CD4-positive, alpha-beta T cell treated with Interleukin-4 for 1 hour (primary cell): Measurements from ENCODE around the gene ATP4B.

ENCODE experiments used
- DNase-seq, 2 donors: peaks; one replicate each; pipeline ENCODE4 v3.0.0-alpha.2; 2020 to 2022

Gene ATP4B

DNA sequence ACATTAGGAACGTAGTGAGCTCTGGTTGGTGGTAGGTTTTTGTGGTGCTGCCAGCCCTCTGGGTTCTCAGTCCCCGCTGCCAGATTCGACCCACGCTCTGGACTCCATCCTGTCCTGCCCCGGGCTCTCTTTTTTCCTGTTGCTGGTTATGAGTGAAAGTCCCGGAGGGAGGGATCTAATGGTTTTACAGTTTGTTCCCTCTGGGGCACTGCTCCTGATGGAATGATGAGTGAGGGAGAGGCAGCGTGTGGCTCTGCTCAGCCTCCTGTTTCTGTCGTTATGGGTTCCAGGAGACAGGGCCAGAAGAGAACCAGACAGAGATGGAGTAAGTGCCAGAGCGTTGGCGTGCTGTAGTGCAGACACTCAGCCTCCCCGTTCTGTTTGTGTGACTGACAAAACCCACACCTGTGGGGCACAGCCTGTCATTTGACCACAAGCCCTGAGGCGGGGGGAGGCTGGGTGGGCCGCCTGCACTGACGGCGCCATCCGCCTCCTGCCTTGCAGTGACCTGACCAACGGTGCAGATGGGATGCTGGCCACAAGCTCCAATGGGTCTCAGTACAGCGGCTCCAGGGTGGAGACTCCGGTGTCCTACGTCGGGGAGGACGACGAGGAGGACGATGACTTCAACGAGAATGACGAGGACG lies 18.3 kb downstream of the ATP4B start:
- DNase-seq: no peak

DNA sequence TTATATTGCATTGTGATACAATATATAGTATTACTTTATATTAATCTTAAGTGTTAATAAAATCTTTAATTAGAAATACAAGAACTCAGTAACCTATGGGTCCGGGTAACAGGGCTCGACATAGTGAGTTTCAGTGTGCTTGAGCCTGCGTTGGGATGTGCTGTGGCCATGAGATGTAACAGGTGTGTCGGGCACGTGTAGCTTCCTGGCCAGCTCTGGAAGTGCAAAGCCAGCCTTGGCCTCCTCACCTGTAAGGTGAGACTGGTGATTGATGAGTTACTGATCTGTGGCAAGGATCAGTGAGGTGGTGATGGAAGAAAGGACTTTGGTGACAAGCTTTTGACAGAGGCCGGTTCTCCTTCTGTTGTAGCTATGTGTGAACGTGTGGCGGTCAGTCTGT lies 19.2 kb downstream of the ATP4B start:
- no peak for DNase-seq

DNA sequence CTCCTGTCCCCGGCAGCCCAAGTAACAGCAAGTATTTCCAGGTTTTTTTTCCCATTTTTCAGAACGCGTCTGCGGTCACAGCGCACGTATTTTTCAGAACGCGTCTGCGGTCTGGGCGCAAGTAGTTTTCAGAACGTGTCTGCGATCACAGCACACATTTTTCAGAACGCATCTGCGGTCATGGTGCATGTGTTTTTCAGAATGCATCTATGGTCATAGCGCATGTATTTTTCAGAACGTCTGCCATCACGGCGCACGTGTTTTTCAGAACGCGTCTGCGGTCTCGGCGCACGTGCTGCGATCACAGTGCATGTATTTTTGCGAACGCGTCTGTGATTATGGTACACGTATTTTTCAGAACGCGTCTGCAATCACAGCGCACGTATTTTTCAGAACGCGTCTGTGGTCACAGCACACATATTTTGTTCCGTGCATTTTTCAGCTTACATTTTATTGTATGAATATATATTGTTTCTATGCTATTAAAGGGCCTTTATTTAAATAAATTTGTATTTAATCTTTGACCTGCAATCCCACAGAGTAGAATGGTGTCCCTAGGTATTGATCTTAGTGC lies 19.7 kb downstream of the ATP4B start:
- no peak for DNase-seq

DNA sequence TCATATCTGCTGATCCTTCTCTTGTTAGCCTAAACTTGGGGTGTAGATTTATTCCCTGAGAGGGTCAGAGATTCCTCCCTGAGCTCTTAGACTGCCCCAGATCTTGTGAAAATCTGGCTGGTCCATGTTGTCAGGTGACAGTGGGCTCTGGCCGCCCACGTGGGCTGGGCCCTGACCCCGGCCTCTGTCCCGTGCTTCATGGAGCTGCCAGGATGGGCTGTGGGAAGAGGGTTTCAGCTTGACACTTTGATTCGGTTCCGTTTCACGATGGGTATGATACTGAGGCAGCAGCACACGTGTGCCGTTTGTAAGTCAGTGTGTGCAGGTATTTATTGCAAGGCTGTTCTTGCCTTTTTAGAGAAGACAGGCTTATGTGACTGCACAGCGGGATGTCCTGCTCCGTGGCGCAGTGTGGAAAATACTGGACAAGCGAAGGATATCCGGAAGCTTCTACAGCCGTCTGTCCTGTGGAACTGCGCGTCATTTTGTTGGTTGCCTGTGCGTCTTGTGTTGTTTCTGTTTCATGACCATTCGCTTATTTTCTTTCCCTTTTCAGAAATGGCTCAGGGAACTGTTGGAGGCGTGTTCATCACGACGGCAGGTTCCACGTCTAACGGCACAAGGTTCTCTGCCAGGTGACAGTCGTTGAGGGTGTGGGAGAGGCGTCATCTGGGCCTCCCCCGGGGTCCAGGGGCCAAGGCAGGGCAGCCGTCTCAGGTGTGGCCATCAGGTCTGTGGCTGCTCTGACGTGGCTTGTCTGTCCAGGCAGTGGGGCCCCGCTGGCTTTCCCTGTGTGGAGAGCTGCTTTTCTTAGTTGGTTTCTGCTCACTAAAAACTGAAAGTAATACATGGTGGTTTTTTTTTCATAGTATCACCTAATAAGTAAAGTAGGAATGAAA lies 20.5 kb downstream of the ATP4B start:
- DNase-seq: peak in 1 of 2 donors; percentile 5

DNA sequence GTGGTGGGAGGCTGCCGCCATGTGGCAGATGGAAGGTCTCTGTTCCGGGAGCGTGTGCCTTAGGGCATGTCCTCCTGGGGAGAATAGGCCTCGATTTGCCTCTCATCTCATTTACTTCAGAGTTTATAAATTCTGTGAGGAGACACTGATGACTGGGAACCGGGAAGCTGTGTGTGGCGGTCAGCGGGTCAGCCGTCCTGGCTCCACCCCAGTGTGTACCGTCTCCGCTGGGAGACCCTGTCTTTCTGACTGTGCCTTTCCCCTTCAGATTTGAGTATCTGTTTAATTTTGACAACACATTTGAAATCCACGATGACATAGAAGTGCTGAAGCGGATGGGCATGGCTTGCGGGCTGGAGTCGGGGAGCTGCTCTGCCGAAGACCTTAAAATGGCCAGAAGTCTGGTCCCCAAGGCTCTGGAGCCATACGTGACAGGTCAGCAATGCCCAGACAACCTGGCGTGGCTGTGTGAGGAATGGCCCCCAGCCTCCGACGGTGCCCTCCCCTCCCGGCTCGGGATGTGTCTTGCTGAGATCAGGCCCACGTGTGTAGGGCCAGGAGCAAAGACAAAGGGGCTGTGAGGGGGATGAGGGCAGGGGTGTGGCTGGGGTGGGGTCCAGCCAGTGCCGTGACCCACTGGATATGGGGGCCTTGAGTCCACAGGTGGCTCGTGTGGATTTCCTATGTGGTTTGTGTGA lies 21.6 kb downstream of the ATP4B start:
- peak in 1 of 2 donors; percentile 1 for DNase-seq

DNA sequence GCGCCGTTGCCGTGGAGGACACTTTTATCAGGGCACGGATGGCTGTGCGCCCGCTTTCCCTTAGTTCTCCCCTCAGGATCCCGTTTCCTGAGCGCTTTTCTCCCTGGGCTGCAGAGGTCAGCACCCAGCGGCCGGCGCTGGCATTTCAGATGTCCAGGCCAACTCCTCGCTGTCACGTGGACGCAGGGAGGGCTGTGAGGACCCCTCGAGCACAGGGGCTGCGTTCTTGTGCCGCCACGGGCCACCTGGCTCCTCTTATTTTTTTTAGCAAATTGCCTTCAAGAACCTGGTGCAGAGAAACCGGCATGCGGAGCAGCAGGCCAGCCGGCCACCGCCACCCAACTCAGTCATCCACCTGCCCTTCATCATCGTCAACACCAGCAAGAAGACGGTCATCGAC lies 22.3 kb downstream of the ATP4B start:
- DNase-seq: no peak

DNA sequence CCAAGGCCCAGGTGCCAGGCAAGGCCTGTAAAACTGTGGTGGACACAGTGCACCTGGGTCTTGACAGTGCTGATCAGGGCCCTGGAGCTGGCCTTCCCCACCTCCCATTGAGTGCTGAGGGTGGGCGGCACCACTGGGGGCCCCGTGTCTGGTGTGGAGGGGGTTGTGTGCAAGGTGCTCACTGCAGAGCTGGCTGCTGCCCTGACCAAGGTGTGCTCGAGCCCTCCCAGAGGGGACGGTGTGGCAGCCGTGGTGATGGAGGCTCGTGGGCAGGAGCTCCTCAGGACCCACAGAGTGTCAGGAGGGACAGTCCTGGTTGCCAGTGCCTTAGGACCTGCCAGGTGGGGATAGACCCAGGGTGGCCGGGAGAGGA lies 23.0 kb downstream of the ATP4B start:
- no peak for DNase-seq

DNA sequence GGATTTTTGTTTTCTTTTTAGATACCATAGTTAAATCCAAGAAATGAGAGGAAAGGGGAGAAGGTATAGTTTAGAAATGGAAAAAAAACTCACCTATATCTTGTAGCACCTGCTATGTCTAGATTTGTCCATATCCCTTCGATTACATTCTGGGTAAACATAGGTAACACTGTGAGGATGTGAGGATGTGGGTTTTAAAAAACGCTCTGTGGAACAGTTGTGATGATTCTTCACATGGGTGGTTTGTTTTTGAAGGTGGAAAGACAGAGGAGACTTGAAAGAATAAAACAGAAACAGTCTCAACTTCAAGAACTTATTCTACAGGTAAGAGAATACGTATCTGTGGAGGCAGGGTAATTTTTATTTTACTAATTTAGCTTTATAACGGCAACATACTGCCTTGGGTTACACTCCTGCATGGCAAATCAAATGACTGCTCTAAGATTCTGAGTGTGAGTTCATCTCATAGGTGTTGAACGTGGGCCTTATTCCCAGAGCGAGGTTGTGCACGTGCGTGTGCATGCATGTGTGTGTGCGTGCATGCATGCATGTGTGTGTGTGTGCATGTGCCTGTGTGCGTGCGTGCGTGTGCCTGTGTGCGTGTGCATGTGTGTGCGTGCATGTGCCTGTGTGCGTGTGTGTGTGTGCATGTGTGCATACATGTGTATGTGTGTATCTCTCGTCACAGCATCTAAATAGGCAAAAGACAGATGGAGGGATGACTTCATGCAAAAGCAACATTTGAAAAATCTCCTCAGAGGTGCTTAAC lies 23.5 kb downstream of the ATP4B start:
- no peak for DNase-seq

DNA sequence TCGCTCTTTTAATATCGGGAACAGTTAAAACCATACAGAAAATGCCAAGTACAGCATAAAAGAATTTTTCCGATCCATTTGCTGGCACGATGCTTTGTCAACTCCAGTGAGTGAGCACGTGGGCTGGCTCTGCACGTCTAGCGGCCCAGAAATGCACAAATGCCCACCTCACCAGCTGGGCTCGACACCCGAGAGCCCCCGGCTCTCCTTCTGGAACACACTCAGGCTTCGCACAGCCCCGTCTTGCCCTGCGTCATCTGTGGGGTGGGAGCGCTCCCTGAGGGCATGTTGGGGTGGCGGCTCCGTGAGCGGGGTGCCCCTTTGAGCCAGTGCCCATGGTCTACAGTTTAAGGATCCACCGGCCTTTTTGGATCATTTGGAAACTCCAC lies 24.5 kb downstream of the ATP4B start:
- DNase-seq: no peak

DNA sequence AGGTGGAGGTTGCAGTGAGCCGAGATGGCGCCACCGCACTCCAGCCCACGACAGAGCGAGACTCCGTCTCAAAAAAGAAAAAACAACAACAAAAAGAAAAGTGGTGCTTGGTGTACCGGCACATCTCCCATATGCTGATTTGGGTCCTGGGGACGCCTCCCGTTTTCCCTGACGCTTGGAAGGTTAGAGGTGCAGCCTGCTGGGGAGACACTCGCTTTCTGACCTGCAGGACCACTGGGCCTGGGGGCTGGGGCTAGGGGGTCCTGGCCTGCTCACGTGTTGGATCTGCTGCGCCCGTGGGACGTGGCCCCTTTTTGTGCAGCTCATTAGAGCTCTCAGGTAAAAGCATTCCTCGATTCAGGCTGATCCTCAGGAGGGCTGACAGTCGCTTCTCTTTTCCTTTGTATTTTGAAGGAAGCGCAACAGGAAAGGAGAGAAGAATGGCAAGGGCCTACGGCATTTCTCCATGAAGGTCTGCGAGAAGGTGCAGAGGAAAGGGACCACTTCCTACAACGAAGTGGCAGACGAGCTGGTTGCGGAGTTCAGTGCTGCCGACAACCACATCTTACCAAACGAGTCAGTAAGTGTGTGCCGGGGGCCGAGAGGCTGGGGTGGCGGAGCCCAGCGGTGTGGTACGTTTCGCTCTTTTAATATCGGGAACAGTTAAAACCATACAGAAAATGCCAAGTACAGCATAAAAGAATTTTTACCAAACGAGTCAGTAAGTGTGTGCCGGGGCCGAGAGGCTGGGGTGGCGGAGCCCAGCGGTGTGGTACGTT lies 25.1 kb downstream of the ATP4B start:
- DNase-seq: no peak

DNA sequence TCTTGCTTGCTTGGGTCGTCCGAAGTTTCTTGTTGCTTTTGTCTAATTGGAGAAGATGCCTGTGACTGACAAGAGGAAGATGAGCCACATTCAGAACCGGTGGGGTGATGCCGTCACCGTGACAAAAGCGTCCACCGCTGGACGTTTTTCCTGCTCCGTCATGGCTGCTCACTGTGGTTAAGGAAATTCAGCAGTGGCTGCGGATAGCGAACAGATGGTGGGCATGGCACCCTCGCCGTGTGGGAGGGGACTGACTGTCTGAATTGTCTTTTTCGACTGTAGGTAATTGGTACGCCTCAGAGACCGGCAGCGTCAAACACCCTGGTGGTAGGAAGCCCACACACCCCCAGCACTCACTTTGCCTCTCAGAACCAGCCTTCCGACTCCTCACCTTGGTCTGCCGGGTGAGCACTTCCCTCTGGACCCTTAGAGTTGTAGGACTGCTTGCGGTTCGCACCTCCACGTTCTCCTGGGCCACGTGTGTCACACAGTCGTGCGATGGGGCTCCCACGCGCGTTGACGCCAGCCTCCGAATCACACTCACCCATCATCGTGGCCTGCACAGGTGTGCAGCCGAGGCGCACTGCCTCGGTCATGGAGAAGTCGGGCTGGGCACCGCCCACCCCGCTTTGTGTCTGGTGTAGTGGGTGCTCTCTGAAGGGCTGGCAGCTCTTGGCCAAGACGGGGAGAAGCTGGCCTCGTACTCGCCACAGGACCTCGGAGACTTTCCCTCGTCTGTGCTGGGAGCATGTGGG lies 26.5 kb downstream of the ATP4B start:
- DNase-seq: no peak

DNA sequence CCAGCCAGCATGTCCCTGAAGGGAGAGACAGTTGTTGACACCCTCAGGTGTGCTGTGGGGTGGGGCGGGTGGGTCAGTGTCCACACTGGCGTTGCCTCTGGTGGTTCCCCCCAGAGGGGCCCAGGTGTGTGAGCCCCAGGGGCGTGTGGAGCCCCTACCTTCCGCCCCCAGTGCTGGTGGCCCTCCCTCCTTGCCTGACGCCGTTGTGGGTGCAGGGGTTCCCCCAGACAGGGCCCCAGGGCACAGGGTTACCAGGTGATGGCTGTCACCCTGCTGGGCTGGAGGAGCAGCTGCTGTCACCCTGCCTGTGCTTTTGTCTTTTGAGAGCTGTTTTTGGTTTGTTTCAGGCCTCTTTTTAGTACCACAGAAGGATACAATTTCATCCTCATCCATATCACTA lies 27.2 kb downstream of the ATP4B start:
- no peak for DNase-seq

DNA sequence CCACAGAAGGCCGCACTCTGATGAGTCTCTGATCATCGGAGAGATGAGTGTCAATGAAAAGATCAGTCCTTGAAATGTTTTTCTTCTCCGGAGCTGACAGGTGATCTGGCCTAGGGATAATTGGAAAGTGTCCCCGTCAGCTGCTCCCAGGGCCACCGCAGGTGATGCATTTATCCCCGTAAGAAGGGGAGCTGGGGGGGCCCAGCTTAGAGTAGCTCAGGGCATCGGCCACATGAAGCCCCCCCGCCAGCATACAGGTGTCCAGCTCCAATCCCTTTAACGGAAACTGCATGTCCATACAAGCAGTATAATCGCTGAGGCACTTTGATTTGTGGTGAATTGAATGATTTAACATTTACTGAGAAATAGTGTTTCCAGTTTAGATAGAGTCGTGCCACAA lies 27.7 kb downstream of the ATP4B start:
- DNase-seq: no peak

DNA sequence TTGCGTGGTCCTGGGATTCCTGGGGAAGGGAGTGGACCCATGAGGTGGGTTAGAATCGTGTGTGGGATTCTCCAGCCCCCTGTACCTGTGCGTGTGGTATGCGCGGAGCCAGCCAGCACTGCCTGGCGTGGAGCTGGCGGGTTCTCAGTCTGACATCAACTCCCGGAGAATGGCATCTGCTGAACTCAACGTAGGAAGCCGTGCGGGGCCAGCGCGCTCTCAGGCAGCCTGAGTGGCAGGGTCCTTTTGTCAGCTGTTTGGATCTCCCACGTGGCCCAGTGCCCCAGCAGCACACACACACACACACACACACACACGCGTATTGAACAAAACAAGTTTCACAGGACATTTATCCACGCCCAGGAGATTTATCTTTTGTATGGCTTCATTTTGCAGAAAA lies 28.1 kb downstream of the ATP4B start:
- no peak for DNase-seq

DNA sequence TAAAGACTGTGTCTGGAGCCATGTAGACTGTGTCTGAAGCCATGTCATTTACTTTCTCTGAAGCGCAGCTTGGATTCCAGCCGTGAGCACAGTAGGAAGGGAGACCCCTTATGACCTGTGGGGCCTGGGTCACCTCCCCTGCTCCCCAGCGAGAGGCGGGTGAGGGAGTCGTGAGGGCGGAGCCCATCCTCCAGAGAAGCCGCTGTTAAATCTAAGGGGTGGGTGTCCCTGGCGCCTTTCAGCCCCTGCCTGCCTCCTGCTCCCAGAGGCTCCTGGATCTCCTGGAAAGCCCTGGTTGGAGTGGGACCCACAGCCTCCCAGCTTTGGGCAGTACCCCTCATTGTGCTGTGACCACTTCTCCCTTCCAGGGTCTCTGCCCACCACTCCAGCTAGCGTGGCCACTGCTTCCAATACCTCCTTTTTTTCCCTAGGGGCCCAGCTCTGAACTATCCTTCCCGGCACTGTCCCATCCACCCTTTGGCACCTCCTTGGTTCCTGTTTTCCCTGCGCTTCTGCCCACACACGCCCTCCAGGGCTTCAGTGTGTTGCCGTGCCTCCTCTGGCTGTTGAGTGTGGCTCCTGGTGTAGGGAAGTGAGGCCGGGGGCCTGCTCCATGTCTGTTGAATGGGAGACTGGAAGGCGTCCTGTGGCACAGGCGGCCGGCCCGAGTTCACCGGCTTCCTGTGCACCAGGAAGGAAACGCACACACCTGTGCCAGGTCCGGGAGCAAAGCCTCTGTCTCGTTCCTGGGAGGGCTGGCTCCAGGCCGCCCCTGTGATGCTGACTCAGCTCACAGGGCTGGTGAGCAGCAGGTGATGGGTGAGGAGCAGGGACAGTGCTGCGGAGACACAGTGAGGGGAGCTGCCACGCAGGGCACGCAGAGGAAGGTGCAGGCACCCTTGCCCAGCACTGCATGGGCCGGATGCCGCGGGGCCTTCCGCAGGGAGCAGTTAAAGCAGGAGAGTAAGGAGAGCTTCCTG lies 29.4 kb downstream of the ATP4B start:
- DNase-seq: no peak

DNA sequence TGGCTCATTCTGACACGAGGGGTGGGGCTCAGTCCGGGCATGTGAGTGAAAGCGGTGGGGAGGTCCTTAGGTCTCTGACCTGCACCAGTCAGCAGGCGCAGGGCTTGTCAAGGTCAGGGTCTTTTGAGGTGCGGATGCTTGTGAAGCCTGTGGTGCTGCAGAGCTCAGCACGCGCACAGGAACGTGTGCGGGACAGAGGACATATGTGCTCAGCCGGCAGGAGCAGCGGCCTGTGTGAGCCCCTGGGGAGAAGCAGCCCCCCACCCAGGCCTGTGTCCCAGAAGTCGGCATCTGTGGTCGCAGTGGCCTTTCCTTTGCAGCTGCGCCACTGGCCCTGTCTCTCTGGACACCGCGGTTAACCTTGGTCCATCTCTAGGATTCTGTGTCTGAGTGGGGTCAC lies 30.9 kb downstream of the ATP4B start:
- no peak for DNase-seq

DNA sequence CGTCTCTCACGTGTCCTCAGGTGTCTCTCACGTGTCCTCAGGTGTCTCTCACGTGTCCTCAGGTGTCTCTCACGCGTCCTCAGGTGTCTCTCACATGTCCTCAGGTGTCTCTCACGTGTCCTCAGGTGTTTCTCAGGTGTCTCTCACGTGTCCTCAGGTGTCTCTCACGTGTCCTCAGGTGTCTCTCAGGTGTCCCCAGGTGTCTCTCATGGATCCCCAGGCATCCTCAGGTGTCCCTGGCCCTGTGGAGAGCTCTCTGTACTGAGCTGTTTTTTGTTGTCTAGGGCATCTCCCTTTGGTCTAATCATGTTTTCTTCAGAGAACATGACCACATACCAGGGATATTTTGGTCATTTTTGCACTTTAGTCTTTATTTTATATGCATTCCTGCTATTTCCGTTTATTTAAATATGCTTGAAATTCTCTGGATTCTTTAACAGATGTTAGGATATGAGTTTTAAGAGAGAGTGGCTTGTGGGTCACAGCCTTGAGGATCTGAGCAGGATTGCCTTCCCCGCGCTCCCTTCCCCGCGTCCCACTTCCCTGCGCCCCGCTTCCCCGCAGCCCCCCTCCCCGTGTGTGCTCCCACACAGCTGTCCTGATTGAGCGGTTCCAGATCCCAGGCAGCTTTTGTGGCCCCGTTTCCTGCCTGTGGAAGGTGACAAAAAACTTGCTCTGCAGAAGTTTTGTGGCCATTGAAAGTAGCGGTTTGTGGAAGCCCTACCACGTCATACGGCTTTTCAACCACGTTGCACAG lies 31.9 kb downstream of the ATP4B start:
- DNase-seq: no peak

DNA sequence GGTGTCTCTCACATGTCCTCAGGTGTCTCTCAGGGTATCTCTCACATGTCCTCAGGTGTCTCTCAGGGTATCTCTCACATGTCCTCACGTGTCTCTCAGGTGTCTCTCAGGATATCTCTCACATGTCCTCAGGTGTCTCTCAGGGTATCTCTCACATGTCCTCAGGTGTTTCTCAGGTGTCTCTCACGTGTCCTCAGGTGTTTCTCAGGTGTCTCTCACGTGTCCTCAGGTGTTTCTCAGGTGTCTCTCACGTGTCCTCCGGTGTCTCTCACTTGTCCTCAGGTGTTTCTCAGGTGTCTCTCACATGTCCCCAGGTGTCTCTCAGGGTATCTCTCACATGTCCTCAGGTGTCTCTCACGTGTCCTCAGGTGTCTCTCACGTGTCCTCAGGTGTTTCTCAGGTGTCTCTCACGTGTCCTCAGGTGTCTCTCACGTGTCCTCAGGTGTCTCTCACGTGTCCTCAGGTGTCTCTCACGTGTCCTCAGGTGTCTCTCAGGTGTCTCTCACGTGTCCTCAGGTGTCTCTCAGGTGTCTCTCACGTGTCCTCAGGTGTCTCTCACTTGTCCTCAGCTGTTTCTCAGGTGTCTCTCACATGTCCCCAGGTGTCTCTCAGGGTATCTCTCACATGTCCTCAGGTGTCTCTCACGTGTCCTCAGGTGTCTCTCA lies 33.2 kb downstream of the ATP4B start:
- DNase-seq: peak in 1 of 2 donors; percentile 6

DNA sequence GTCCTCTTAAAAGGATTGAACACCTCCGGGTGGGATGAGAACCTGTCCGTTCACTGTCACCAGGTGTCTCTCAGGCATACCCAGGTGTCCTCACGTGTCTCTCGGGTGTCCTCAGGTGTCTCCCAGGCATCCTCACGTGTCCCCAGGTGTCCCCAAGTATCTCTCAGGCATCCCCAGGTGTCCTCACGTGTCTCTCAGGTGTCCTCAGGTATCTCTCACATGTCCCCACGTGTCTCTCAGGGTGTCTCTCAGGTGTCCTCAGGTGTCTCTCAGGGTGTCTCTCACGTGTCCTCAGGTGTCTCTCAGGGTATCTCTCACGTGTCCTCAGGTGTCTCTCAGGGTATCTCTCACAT lies 33.8 kb downstream of the ATP4B start:
- no peak for DNase-seq
